ENCODE measurements around the gene FOXD3. TPM values are rescaled to one million over a fixed set of nuclear protein-coding genes. Genes with fewer than 3 reads are reported as not detected.

Gene FOXD3
- total and polyA plus RNA-seq, 2 experiments from 2014 or later = not detected

- peaks cover 98% of the 10 kb centered on the region for H3K27me3 ChIP-seq
- WGBS (ENCODE audit: low lambda C conversion rate, missing lambda C conversion rate) = 81% methylated on average over 9 of the region's 9 CpGs
- H4K20me1 ChIP-seq (ENCODE audit: insufficient read depth, poor library complexity, severe bottlenecking) = no peaks in the 10 kb centered on the region
- no peaks in the 10 kb centered on the region for H3K79me2 ChIP-seq
- no peak overlapping the region for H3K4me2 ChIP-seq
- H3K9me3 ChIP-seq (ENCODE audit: low read depth) = no peaks in the 10 kb centered on the region
- H3K9me2 ChIP-seq (replicated peaks; ENCODE audit: insufficient read depth) = no peaks in the 10 kb centered on the region
- DNase-seq (ENCODE audit: low spot score) = no peak
- H2AFZ ChIP-seq = no peak overlapping the region
- peaks cover 15% of the 10 kb centered on the region for H3K4me1 ChIP-seq (ENCODE audit: insufficient read depth)
- H3K36me3 ChIP-seq (replicated peaks; ENCODE audit: insufficient read depth, low read depth) = no peaks in the 10 kb centered on the region
- TF ChIP-seq EZH2phosphoT487 (IDR thresholded peaks at IDR 0.05; ENCODE audit: low read depth, severe bottlenecking, unreplicated experiment) = no peak
- no peak for TF ChIP-seq CTCF (IDR thresholded peaks at IDR 0.05; ENCODE audit: poor library complexity)
- TF ChIP-seq EZH2 (IDR thresholded peaks at IDR 0.05; ENCODE audit: borderline replicate concordance) = no peak
- no peak overlapping the region for H3K27ac ChIP-seq
- no peak overlapping the region for H3K4me3 ChIP-seq
These were observed 6.4 kb downstream of the FOXD3 start for GRCh38 chr1:63328781-63329180.

DNA sequence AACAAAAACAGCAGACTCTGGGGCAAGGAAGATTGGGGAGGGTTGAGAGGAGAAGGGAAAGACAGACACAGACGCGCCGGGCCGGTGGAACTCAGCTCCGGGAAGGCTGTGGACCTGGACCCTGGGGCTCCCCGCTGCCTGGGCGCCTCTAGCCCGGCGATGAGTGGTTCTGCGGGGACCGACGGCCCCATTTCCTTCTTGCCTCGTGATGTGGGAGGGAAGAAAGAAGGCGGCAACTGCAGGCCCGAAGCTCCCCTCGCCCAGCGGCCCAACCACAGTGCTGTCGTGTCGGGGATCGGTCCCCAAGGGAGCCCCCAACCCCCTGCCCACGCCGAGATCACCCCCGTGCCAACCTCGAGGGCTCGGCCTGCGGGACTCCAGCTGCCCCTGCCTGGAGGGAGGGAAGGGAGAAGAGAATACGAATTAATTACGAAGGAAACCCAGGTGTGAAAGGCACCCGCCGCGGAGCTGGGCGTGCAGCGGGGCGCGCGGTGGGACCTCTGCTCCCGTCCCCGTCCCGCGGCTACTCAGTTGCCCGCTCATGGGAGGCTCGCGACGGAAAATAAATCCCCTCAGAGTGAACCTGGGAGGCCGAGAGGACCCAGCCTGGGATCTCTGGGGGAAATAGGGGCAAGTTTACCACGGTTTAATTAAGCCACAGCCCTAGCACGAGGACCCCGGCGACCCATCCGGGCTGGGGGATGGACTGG, 7.4 kb downstream of the FOXD3 start:
- Histone ChIP-seq H3K36me3 (replicated peaks; ENCODE audit: insufficient read depth, low read depth) (no peaks in the 10 kb centered on the region), H2AFZ (peak overlapping the region; percentile 31), H3K27ac (no peak overlapping the region), H4K20me1 (ENCODE audit: insufficient read depth, poor library complexity, severe bottlenecking) (no peaks in the 10 kb centered on the region), H3K79me2 (no peaks in the 10 kb centered on the region), H3K9me2 (replicated peaks; ENCODE audit: insufficient read depth) (no peaks in the 10 kb centered on the region), H3K4me3 (no peak overlapping the region), H3K4me2 (peak overlapping the region; percentile 72), H3K9me3 (ENCODE audit: low read depth) (no peaks in the 10 kb centered on the region), H3K4me1 (ENCODE audit: insufficient read depth) (peaks cover 9% of the 10 kb centered on the region), H3K27me3 (peaks cover 97% of the 10 kb centered on the region)
- peak; percentile 82 for TF ChIP-seq EZH2 (IDR thresholded peaks at IDR 0.05; ENCODE audit: borderline replicate concordance)
- peak; percentile 13 for TF ChIP-seq EZH2phosphoT487 (IDR thresholded peaks at IDR 0.05; ENCODE audit: low read depth, severe bottlenecking, unreplicated experiment)
- TF ChIP-seq CTCF (IDR thresholded peaks at IDR 0.05; ENCODE audit: poor library complexity) = no peak
- WGBS (ENCODE audit: low lambda C conversion rate, missing lambda C conversion rate) = 9% methylated on average over 36 of the region's 50 CpGs
- no peak for DNase-seq (ENCODE audit: low spot score)

GRCh38 chr1:63330331-63330916, 8.1 kb downstream of the FOXD3 start:
- 3% methylated on average over 23 of the region's 28 CpGs for WGBS (ENCODE audit: low lambda C conversion rate, missing lambda C conversion rate)
- no peaks in the 10 kb centered on the region for H3K79me2 ChIP-seq
- H3K27ac ChIP-seq = no peak overlapping the region
- no peak for DNase-seq (ENCODE audit: low spot score)
- peak overlapping the region; percentile 72 for H3K4me2 ChIP-seq
- peak overlapping the region; percentile 31 for H2AFZ ChIP-seq
- peaks cover 9% of the 10 kb centered on the region for H3K4me1 ChIP-seq (ENCODE audit: insufficient read depth)
- no peak for TF ChIP-seq CTCF (IDR thresholded peaks at IDR 0.05; ENCODE audit: poor library complexity)
- TF ChIP-seq EZH2 (IDR thresholded peaks at IDR 0.05; ENCODE audit: borderline replicate concordance) = peak; percentile 46
- H3K9me3 ChIP-seq (ENCODE audit: low read depth) = no peaks in the 10 kb centered on the region
- H3K4me3 ChIP-seq = no peak overlapping the region
- no peaks in the 10 kb centered on the region for H3K9me2 ChIP-seq (replicated peaks; ENCODE audit: insufficient read depth)
- H3K27me3 ChIP-seq = peaks cover 96% of the 10 kb centered on the region
- H4K20me1 ChIP-seq (ENCODE audit: insufficient read depth, poor library complexity, severe bottlenecking) = no peaks in the 10 kb centered on the region
- H3K36me3 ChIP-seq (replicated peaks; ENCODE audit: insufficient read depth, low read depth) = no peaks in the 10 kb centered on the region

Measured in hepatocyte (in vitro differentiated cells).